Muscle layer of duodenum (tissue), 2 donors: Measurements from ENCODE around the gene CTSH.

Experiments used
- H3K27ac ChIP-seq: one replicate; pipeline ENCODE4 v1.7.0; 2013; ENCODE audit warnings: mild to moderate bottlenecking, low read length
- H3K27me3 ChIP-seq: one replicate; pipeline ENCODE4 v1.7.0; 2013; ENCODE audit warnings: low read depth, mild to moderate bottlenecking, control low read depth, low read length
- H3K36me3 ChIP-seq, 2 donors: one replicate each; pipeline ENCODE4 v1.7.0; 2013; ENCODE audit warnings: low read length in 2 of 2, control low read depth in 1 of 2, mild to moderate bottlenecking in 1 of 2; ENCODE audit not compliant: insufficient read depth in 2 of 2, control insufficient read depth in 1 of 2
- H3K4me1 ChIP-seq, 2 donors: one replicate each; pipeline ENCODE4 v1.7.0; 2013; ENCODE audit warnings: low read length in 2 of 2, mild to moderate bottlenecking in 2 of 2, control low read depth in 1 of 2, moderate library complexity in 1 of 2; ENCODE audit not compliant: insufficient read depth in 2 of 2, control insufficient read depth in 1 of 2
- H3K4me3 ChIP-seq, 2 donors: one replicate each; pipeline ENCODE4 v1.7.0; 2013; ENCODE audit warnings: low read length in 2 of 2, low read depth in 1 of 2, mild to moderate bottlenecking in 1 of 2
- H3K9me3 ChIP-seq, 2 donors: one replicate each; pipeline ENCODE4 v1.7.0; 2013; ENCODE audit warnings: low read length in 2 of 2, control low read depth in 1 of 2, mild to moderate bottlenecking in 1 of 2; ENCODE audit not compliant: control insufficient read depth in 1 of 2
- donor health status: healthy.

CTSH gene

GRCh38 chr15:78974272-78974918, 29.5 kb upstream of the CTSH start:
- no peak overlapping the region for H3K27ac ChIP-seq
- no peaks in the 10 kb centered on the region for H3K9me3 ChIP-seq
- H3K4me3 ChIP-seq = no peak overlapping the region
- peaks cover 4 to 7% of the 10 kb centered on the region in 2 donors for H3K4me1 ChIP-seq
- H3K27me3 ChIP-seq = no peaks in the 10 kb centered on the region
- no peaks in the 10 kb centered on the region for H3K36me3 ChIP-seq

GRCh38 chr15:78969687-78970349, 25.0 kb upstream of the CTSH start:
- Histone ChIP-seq H3K36me3 (no peaks in the 10 kb centered on the region), H3K27me3 (no peaks in the 10 kb centered on the region), H3K4me1 (peaks cover 0 to 6% of the 10 kb centered on the region in 2 donors), H3K9me3 (no peaks in the 10 kb centered on the region), H3K27ac (no peak overlapping the region), H3K4me3 (no peak overlapping the region)

GRCh38 chr15:78968539-78969271, 23.9 kb upstream of the CTSH start:
- peaks cover 0 to 6% of the 10 kb centered on the region in 2 donors for H3K4me1 ChIP-seq
- H3K27me3 ChIP-seq = no peaks in the 10 kb centered on the region
- no peaks in the 10 kb centered on the region for H3K9me3 ChIP-seq
- H3K36me3 ChIP-seq = no peaks in the 10 kb centered on the region
- no peak overlapping the region for H3K27ac ChIP-seq
- H3K4me3 ChIP-seq = no peak overlapping the region

- no peaks in the 10 kb centered on the region for H3K36me3 ChIP-seq
- peaks cover 0 to 6% of the 10 kb centered on the region in 2 donors for H3K4me1 ChIP-seq
- H3K27ac ChIP-seq = no peak overlapping the region
- H3K27me3 ChIP-seq = no peaks in the 10 kb centered on the region
- H3K4me3 ChIP-seq = no peak overlapping the region
- H3K9me3 ChIP-seq = no peaks in the 10 kb centered on the region
These were observed 23.3 kb upstream of the CTSH start for GRCh38 chr15:78968114-78968513.

GRCh38 chr15:78960308-78960707, 15.5 kb upstream of the CTSH start:
- no peaks in the 10 kb centered on the region for H3K36me3 ChIP-seq
- H3K4me3 ChIP-seq = no peak overlapping the region
- H3K27me3 ChIP-seq = no peaks in the 10 kb centered on the region
- no peaks in the 10 kb centered on the region for H3K4me1 ChIP-seq
- no peak overlapping the region for H3K27ac ChIP-seq
- peaks cover 0 to 4% of the 10 kb centered on the region in 2 donors for H3K9me3 ChIP-seq

- no peak overlapping the region for H3K27ac ChIP-seq
- H3K27me3 ChIP-seq = no peaks in the 10 kb centered on the region
- H3K4me1 ChIP-seq = no peaks in the 10 kb centered on the region
- H3K9me3 ChIP-seq = peaks cover 0 to 4% of the 10 kb centered on the region in 2 donors
- no peaks in the 10 kb centered on the region for H3K36me3 ChIP-seq
- no peak overlapping the region for H3K4me3 ChIP-seq
These were observed 14.5 kb upstream of the CTSH start for GRCh38 chr15:78959360-78959759.

- Histone ChIP-seq H3K9me3 (peaks cover 0 to 4% of the 10 kb centered on the region in 2 donors), H3K4me3 (no peak overlapping the region), H3K4me1 (no peaks in the 10 kb centered on the region), H3K36me3 (no peaks in the 10 kb centered on the region), H3K27ac (no peak overlapping the region), H3K27me3 (no peaks in the 10 kb centered on the region)
These were observed 12.7 kb upstream of the CTSH start for GRCh38 chr15:78957416-78958093.

GRCh38 chr15:78956937-78957336, 12.1 kb upstream of the CTSH start:
- Histone ChIP-seq H3K27ac (no peak overlapping the region), H3K27me3 (no peaks in the 10 kb centered on the region), H3K36me3 (no peaks in the 10 kb centered on the region), H3K4me3 (no peak overlapping the region), H3K4me1 (no peaks in the 10 kb centered on the region), H3K9me3 (peaks cover 0 to 4% of the 10 kb centered on the region in 2 donors)

GRCh38 chr15:78955355-78955754, 10.5 kb upstream of the CTSH start:
- H3K9me3 ChIP-seq = peaks cover 0 to 1% of the 10 kb centered on the region in 2 donors
- H3K27ac ChIP-seq = no peak overlapping the region
- H3K4me1 ChIP-seq = peaks cover 0 to 5% of the 10 kb centered on the region in 2 donors

GRCh38 chr15:78951841-78952238, 7.0 kb upstream of the CTSH start:
- H3K4me1 ChIP-seq = peaks cover 0 to 5% of the 10 kb centered on the region in 2 donors
- no peaks in the 10 kb centered on the region for H3K27me3 ChIP-seq
- H3K36me3 ChIP-seq = no peaks in the 10 kb centered on the region
- no peaks in the 10 kb centered on the region for H3K9me3 ChIP-seq
- no peak overlapping the region for H3K4me3 ChIP-seq
- peak overlapping the region; percentile 58 for H3K27ac ChIP-seq

More at GRCh38 chr15:78955355-78955754, 10.5 kb upstream of the CTSH start:
- Histone ChIP-seq H3K4me3 (no peak overlapping the region), H3K36me3 (no peaks in the 10 kb centered on the region), H3K27me3 (no peaks in the 10 kb centered on the region)
